Stimulated activated CD4-positive, alpha-beta T cell treated with anti-CD3 and anti-CD28 coated beads, Interleukin-1b, Interleukin-23, amount 100 ng/mL, for 24 hours (primary cell): ENCODE results near the gene MORN3.
"Not testable (repeated sequence)": the region's sequence is repeated elsewhere in the genome, so short reads cannot be mapped to it uniquely, and the experiment has no call there.

Experiments used
- DNase-seq, 4 experiments: peaks; one replicate each; pipeline ENCODE4 v3.0.0-alpha.2; 2020; ENCODE audit warnings: low read depth in 4 of 4, low spot score in 1 of 4

Gene MORN3

GRCh38 chr12:121669521-121669900, at the start of gene MORN3:
MORN3 (minus strand) TSS chr12:121669654; CDS start chr12:121669483, 171 bp downstream.
- DNase-seq = no peak

- no peak for DNase-seq
These were observed 49.3 kb upstream of the MORN3 start for GRCh38 chr12:121718653-121719239.

- no peak for DNase-seq
These were observed 47.7 kb upstream of the MORN3 start for GRCh38 chr12:121717041-121717699.

- DNase-seq = no peak
These were observed 46.5 kb upstream of the MORN3 start for GRCh38 chr12:121715862-121716435.

GRCh38 chr12:121715055-121715454, 45.6 kb upstream of the MORN3 start:
- DNase-seq = not testable (repeated sequence)

GRCh38 chr12:121713793-121714192, 44.3 kb upstream of the MORN3 start:
- no peak for DNase-seq

- DNase-seq = peak in 1 of 4 experiments; percentile 10
These were observed 43.9 kb upstream of the MORN3 start for GRCh38 chr12:121713257-121713777.

GRCh38 chr12:121712461-121713256, 43.2 kb upstream of the MORN3 start, which contains the start of gene TMEM120B:
TMEM120B (plus strand) TSS chr12:121712752; CDS start chr12:121712896, 144 bp downstream.
- peak; percentile 70 to 78 (median 74) for DNase-seq

GRCh38 chr12:121712190-121712460, 42.7 kb upstream of the MORN3 start:
- no peak for DNase-seq

GRCh38 chr12:121711361-121712189, 42.1 kb upstream of the MORN3 start:
- DNase-seq = no peak

GRCh38 chr12:121709478-121709961, 40.1 kb upstream of the MORN3 start:
- no peak for DNase-seq

- not testable (repeated sequence) for DNase-seq
These were observed 39.6 kb upstream of the MORN3 start for GRCh38 chr12:121709064-121709424.

GRCh38 chr12:121708313-121709063, 39.0 kb upstream of the MORN3 start:
- no peak for DNase-seq

GRCh38 chr12:121705514-121705913, 36.1 kb upstream of the MORN3 start:
- no peak for DNase-seq

GRCh38 chr12:121702944-121703343, 33.5 kb upstream of the MORN3 start:
- DNase-seq = no peak

GRCh38 chr12:121701667-121702277, 32.3 kb upstream of the MORN3 start:
- no peak for DNase-seq

- DNase-seq = not testable (repeated sequence)
These were observed 28.4 kb upstream of the MORN3 start for GRCh38 chr12:121697861-121698260.

GRCh38 chr12:121697093-121697698, 27.7 kb upstream of the MORN3 start:
- no peak for DNase-seq

- DNase-seq = no peak
These were observed 23.8 kb upstream of the MORN3 start for GRCh38 chr12:121693155-121693687.
